ENCODE results near the gene PDLIM1. TPM values are rescaled to one million over a fixed set of nuclear protein-coding genes. Genes with fewer than 3 reads are reported as not detected.
A peak's percentile ranks its signal among the peaks of the same experiment; 100 is the strongest.

The PDLIM1 gene
- total RNA-seq, 2 donors from 2014 or later = 93.9 to 158 TPM

DNA sequence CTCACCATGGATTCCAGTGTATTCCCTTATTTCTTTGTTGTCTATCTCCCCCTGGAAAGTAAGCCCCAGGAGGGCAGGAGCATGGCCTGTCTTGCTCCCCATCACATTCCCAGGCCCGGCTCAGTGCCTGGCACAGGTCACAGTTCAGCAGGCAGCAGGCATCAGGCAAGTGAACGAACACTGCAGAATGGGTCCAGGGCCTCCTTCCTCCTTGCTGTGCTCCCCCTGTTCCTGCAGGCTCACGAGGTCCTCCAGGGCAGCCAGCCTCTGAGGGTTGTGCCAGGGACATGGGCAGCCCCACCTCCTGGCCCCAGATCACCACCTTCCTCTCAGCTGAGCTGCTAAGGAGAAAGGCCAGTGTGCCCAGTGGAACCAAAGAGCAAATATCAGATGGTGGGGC, 41.8 kb downstream of the PDLIM1 start:
- Histone ChIP-seq H3K27me3 (ENCODE audit: control insufficient read depth, insufficient read depth, low read length, poor library complexity, severe bottlenecking) (no peaks in the 10 kb centered on the region), H3K36me3 (ENCODE audit: control insufficient read depth, insufficient read depth, low read length) (peaks cover 100% of the 10 kb centered on the region), H3K4me3 (ENCODE audit: low read length) (no peak overlapping the region), H3K9ac (ENCODE audit: extremely low read depth, low read length, poor library complexity, severe bottlenecking) (no peak overlapping the region), H3K27ac (ENCODE audit: low read depth, low read length) (no peak overlapping the region), H3K4me1 (ENCODE audit: control insufficient read depth, insufficient read depth, low read length) (peaks cover 11% of the 10 kb centered on the region), H3K9me3 (ENCODE audit: control insufficient read depth, low read length) (no peaks in the 10 kb centered on the region)
- 93 to 100% methylated on average over 1 to 3 of the region's 3 CpGs for WGBS, 2 experiments (ENCODE audit: insufficient coverage in 1 of 2, insufficient read length in 1 of 2)
- Mint-ChIP-seq H3K4me3 (no peak overlapping the region), H3K4me1 (peaks cover 46% of the 10 kb centered on the region), H3K27ac (no peak overlapping the region), H3K36me3 (ENCODE audit: low read depth) (peaks cover 35% of the 10 kb centered on the region), H3K9me3 (no peaks in the 10 kb centered on the region), H3K27me3 (ENCODE audit: insufficient read depth) (no peaks in the 10 kb centered on the region)
- TF ChIP-seq, protein P1, sequence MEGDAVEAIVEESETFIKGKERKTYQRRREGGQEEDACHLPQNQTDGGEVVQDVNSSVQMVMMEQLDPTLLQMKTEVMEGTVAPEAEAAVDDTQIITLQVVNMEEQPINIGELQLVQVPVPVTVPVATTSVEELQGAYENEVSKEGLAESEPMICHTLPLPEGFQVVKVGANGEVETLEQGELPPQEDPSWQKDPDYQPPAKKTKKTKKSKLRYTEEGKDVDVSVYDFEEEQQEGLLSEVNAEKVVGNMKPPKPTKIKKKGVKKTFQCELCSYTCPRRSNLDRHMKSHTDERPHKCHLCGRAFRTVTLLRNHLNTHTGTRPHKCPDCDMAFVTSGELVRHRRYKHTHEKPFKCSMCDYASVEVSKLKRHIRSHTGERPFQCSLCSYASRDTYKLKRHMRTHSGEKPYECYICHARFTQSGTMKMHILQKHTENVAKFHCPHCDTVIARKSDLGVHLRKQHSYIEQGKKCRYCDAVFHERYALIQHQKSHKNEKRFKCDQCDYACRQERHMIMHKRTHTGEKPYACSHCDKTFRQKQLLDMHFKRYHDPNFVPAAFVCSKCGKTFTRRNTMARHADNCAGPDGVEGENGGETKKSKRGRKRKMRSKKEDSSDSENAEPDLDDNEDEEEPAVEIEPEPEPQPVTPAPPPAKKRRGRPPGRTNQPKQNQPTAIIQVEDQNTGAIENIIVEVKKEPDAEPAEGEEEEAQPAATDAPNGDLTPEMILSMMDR (conservative IDR thresholded peaks at IDR 0.05) = no peak
- peak; percentile 41 for DNase-seq

DNA sequence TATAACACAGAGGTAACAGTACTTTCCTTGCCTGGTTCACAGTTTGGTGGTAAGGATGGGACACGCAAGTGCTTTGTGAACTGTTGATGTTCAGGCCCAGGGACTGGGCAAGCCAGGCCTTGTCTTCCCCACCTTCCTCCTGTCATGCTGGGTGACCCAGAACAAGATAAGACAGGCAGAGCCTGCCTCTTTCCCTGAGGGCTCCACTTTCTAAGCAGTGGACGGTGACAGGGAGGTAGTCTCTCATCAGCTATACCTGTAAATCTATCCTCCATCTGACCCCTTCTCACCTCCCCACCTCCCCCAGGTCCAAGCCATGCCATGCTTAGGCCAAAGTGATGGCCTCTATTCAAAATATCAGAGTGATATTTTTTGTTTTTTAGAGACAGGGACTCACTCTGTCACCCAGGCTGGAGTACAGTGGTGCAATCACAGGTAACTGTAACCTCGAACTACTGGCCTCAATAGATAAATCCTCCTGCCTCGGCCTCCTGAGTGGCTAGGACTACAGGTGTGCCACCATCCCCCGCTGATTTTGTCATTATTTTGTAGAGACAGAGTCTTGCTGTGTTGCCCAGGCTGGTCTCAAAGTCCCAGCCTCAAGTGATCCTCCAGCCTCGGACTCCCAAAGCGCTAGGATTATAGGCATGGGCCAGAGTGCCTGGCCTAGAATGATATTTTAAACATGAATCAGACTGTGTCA, 42.8 kb downstream of the PDLIM1 start:
- H3K9me3 Mint-ChIP-seq = no peaks in the 10 kb centered on the region
- Histone ChIP-seq H3K4me1 (ENCODE audit: control insufficient read depth, insufficient read depth, low read length) (peaks cover 11% of the 10 kb centered on the region), H3K9ac (ENCODE audit: extremely low read depth, low read length, poor library complexity, severe bottlenecking) (no peak overlapping the region), H3K27me3 (ENCODE audit: control insufficient read depth, insufficient read depth, low read length, poor library complexity, severe bottlenecking) (no peaks in the 10 kb centered on the region), H3K4me3 (ENCODE audit: low read length) (no peak overlapping the region), H3K9me3 (ENCODE audit: control insufficient read depth, low read length) (no peaks in the 10 kb centered on the region), H3K27ac (ENCODE audit: low read depth, low read length) (no peak overlapping the region), H3K36me3 (ENCODE audit: control insufficient read depth, insufficient read depth, low read length) (peaks cover 100% of the 10 kb centered on the region)
- TF ChIP-seq, protein P1 (conservative IDR thresholded peaks at IDR 0.05) = no peak
- peak; percentile 45 for DNase-seq
- peaks cover 38% of the 10 kb centered on the region for H3K36me3 Mint-ChIP-seq (ENCODE audit: low read depth)
- H3K4me1 Mint-ChIP-seq = peaks cover 45% of the 10 kb centered on the region
- no peak overlapping the region for H3K4me3 Mint-ChIP-seq
- H3K27ac Mint-ChIP-seq = peak overlapping the region; percentile 55
- no peaks in the 10 kb centered on the region for H3K27me3 Mint-ChIP-seq (ENCODE audit: insufficient read depth)
- WGBS, 2 experiments (ENCODE audit: insufficient coverage in 1 of 2, insufficient read length in 1 of 2) = 84 to 92% methylated on average over 4 to 7 of the region's 7 CpGs

DNA sequence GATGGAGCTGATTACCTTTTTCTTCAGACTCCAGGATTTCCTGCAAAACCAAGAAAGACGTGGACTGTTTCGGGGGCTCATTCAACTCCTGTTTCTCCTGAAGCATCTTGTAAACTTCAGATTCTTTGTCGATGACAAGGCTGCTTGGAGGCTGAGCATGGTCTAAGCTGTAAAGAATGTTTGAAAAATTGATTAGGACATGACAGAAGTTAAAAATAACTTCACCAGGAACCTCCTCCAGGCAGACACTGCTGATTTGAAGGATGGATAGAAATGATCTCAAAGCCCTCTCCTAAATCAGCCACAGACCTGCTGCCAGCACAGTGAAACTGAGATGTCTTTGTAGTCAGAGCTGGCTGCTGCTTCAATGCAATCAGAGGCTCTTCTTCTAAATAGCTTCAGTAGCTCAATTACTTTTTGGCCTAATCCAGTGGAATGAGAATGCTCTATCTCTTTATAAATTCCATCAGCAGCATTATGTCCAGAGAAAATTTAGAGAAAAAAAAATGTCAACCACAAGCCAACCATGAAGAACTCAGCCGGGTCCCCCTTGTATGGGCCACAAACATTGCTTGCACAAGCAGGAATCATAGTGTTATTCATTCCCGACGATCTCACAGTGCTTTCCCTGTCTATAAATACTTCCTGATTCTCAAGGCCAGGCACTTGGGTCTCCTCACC, 43.5 kb downstream of the PDLIM1 start:
- H3K36me3 Mint-ChIP-seq (ENCODE audit: low read depth) = peaks cover 41% of the 10 kb centered on the region
- no peak overlapping the region for H3K27ac ChIP-seq (ENCODE audit: low read depth, low read length)
- no peak overlapping the region for H3K4me3 Mint-ChIP-seq
- H3K27me3 ChIP-seq (ENCODE audit: control insufficient read depth, insufficient read depth, low read length, poor library complexity, severe bottlenecking) = no peaks in the 10 kb centered on the region
- TF ChIP-seq, protein P1 (conservative IDR thresholded peaks at IDR 0.05) = no peak
- 92 to 93% methylated on average over 6 of the region's 6 CpGs for WGBS, 2 experiments (ENCODE audit: insufficient coverage in 1 of 2, insufficient read length in 1 of 2)
- H3K27me3 Mint-ChIP-seq (ENCODE audit: insufficient read depth) = no peaks in the 10 kb centered on the region
- peak overlapping the region; percentile 55 for H3K27ac Mint-ChIP-seq
- H3K9ac ChIP-seq (ENCODE audit: extremely low read depth, low read length, poor library complexity, severe bottlenecking) = no peak overlapping the region
- no peaks in the 10 kb centered on the region for H3K9me3 Mint-ChIP-seq
- peaks cover 38% of the 10 kb centered on the region for H3K4me1 Mint-ChIP-seq
- peaks cover 11% of the 10 kb centered on the region for H3K4me1 ChIP-seq (ENCODE audit: control insufficient read depth, insufficient read depth, low read length)
- H3K9me3 ChIP-seq (ENCODE audit: control insufficient read depth, low read length) = no peaks in the 10 kb centered on the region
- no peak overlapping the region for H3K4me3 ChIP-seq (ENCODE audit: low read length)
- H3K36me3 ChIP-seq (ENCODE audit: control insufficient read depth, insufficient read depth, low read length) = peaks cover 100% of the 10 kb centered on the region
- DNase-seq = no peak
